Stimulated activated naive B cell treated with anti-CD40 and anti-IgM and Interleukin-4, amounts not matched to agents 10 μg/mL and 1 μg/mL and 100 μg/mL, for 72 hours (primary cell): ENCODE data around the gene CA11.

ENCODE experiments used
- ATAC-seq, 2 donors: fragments of 150-1000 bp; cut with Tn5 transposase; replicated peaks; 2 replicates each; pipeline ENCODE4 v1.10.0; 2021; ENCODE audit warnings: moderate library complexity in 1 of 2
- DNase-seq: peaks from one replicate; pipeline ENCODE4 v3.0.0; 2021
- H3K27ac Mint-ChIP-seq: one replicate; pipeline ENCODE4 v1.8.0; 2022; ENCODE audit warnings: mild to moderate bottlenecking, mixed read lengths
- H3K27me3 Mint-ChIP-seq, 2 donors: one replicate each; pipeline ENCODE4 v1.8.0; 2022; ENCODE audit warnings: mixed read lengths in 2 of 2
- H3K36me3 Mint-ChIP-seq, 2 donors: one replicate each; pipeline ENCODE4 v1.8.0; 2022; ENCODE audit warnings: mixed read lengths in 2 of 2, mild to moderate bottlenecking in 1 of 2
- H3K4me1 Mint-ChIP-seq, 2 donors: one replicate each; pipeline ENCODE4 v1.8.0; 2022; ENCODE audit warnings: mixed read lengths in 2 of 2, mild to moderate bottlenecking in 1 of 2
- H3K4me3 Mint-ChIP-seq, 2 donors: one replicate each; pipeline ENCODE4 v1.8.0; 2022; ENCODE audit warnings: mild to moderate bottlenecking in 2 of 2, mixed read lengths in 2 of 2, moderate library complexity in 1 of 2
- H3K9me3 Mint-ChIP-seq, 2 donors: one replicate each; pipeline ENCODE4 v1.8.0; 2022; ENCODE audit warnings: mixed read lengths in 2 of 2, mild to moderate bottlenecking in 1 of 2

The CA11 gene

GRCh38 chr19:48613024-48613851, 32.7 kb downstream of the CA11 start:
- Mint-ChIP-seq H3K9me3 (no peaks in the 10 kb centered on the region), H3K27ac (peak overlapping the region; percentile 92)
- ATAC-seq, result peak in 1 of 2 donors; percentile 2

GRCh38 chr19:48611872-48612271, 34.1 kb downstream of the CA11 start:
- H3K27ac Mint-ChIP-seq, result no peak overlapping the region
- peaks cover 31 to 34% of the 10 kb centered on the region in 2 donors for H3K4me1 Mint-ChIP-seq
- no peak overlapping the region for H3K4me3 Mint-ChIP-seq
- DNase-seq, result no peak
- H3K36me3 Mint-ChIP-seq, result peaks cover 33 to 44% of the 10 kb centered on the region in 2 donors
- ATAC-seq, result no peak
- H3K9me3 Mint-ChIP-seq, result no peaks in the 10 kb centered on the region
- no peaks in the 10 kb centered on the region for H3K27me3 Mint-ChIP-seq

More at GRCh38 chr19:48613024-48613851, 32.7 kb downstream of the CA11 start:
- H3K4me3 Mint-ChIP-seq, result peak overlapping the region in 1 of 2 donors; percentile 39
- DNase-seq, result no peak
- H3K27me3 Mint-ChIP-seq, result no peaks in the 10 kb centered on the region
- H3K36me3 Mint-ChIP-seq, result peaks cover 45 to 58% of the 10 kb centered on the region in 2 donors
- H3K4me1 Mint-ChIP-seq, result peaks cover 35 to 41% of the 10 kb centered on the region in 2 donors

GRCh38 chr19:48609571-48610108, 36.3 kb downstream of the CA11 start:
- no peak overlapping the region for H3K4me3 Mint-ChIP-seq
- peaks cover 13 to 21% of the 10 kb centered on the region in 2 donors for H3K4me1 Mint-ChIP-seq
- no peaks in the 10 kb centered on the region for H3K9me3 Mint-ChIP-seq
- no peaks in the 10 kb centered on the region for H3K27me3 Mint-ChIP-seq
- DNase-seq, result no peak
- ATAC-seq, result no peak
- H3K27ac Mint-ChIP-seq, result no peak overlapping the region
- H3K36me3 Mint-ChIP-seq, result peaks cover 13 to 24% of the 10 kb centered on the region in 2 donors

GRCh38 chr19:48608798-48609263, 37.2 kb downstream of the CA11 start:
- ATAC-seq (peak; percentile 89 to 94), DNase-seq (peak; percentile 60)
- Mint-ChIP-seq H3K4me1 (peaks cover 13 to 15% of the 10 kb centered on the region in 2 donors), H3K36me3 (peaks cover 7 to 16% of the 10 kb centered on the region in 2 donors), H3K4me3 (peak overlapping the region; percentile 47 to 48), H3K27me3 (no peaks in the 10 kb centered on the region), H3K27ac (peak overlapping the region; percentile 88), H3K9me3 (no peaks in the 10 kb centered on the region)

- no peaks in the 10 kb centered on the region for H3K9me3 Mint-ChIP-seq
Observed at GRCh38 chr19:48607359-48607755, 38.6 kb downstream of the CA11 start.

GRCh38 chr19:48606463-48607358, 39.3 kb downstream of the CA11 start, which contains the start of gene SPACA4:
Gene SPACA4, plus strand, starts transcription at chr19:48606742. Its CDS starts 237 bp downstream, at chr19:48606979.
- H3K27ac Mint-ChIP-seq, result peak within 1 kb of the TSS; percentile 59
- ATAC-seq, result no peak
- DNase-seq, result no peak
- H3K36me3 Mint-ChIP-seq, result peaks cover 0 to 6% of the 10 kb centered on the region in 2 donors
- peaks cover 10 to 13% of the 10 kb centered on the region in 2 donors for H3K4me1 Mint-ChIP-seq
- no peaks in the 10 kb centered on the region for H3K27me3 Mint-ChIP-seq
- H3K9me3 Mint-ChIP-seq, result no peaks in the 10 kb centered on the region
- H3K4me3 Mint-ChIP-seq, result no peak within 1 kb of the TSS

More at GRCh38 chr19:48607359-48607755, 38.6 kb downstream of the CA11 start:
- ATAC-seq, result no peak
- no peak for DNase-seq
- Mint-ChIP-seq H3K4me3 (no peak overlapping the region), H3K27ac (no peak overlapping the region), H3K27me3 (no peaks in the 10 kb centered on the region), H3K36me3 (peaks cover 4 to 11% of the 10 kb centered on the region in 2 donors), H3K4me1 (peaks cover 11 to 13% of the 10 kb centered on the region in 2 donors)

- H3K27me3 Mint-ChIP-seq, result peaks cover under 1 to 1% of the 10 kb centered on the region in 2 donors
- H3K36me3 Mint-ChIP-seq, result no peaks in the 10 kb centered on the region
- H3K4me1 Mint-ChIP-seq, result peaks cover 4 to 5% of the 10 kb centered on the region in 2 donors
- no peak overlapping the region for H3K27ac Mint-ChIP-seq
- ATAC-seq (no peak), DNase-seq (no peak)
- H3K9me3 Mint-ChIP-seq, result no peaks in the 10 kb centered on the region
- H3K4me3 Mint-ChIP-seq, result no peak overlapping the region
Observed at GRCh38 chr19:48603850-48604249, 42.1 kb downstream of the CA11 start.

- ATAC-seq (no peak), DNase-seq (no peak)
- Mint-ChIP-seq H3K4me3 (no peak overlapping the region), H3K36me3 (no peaks in the 10 kb centered on the region), H3K27me3 (peaks cover 5% of the 10 kb centered on the region in 2 donors), H3K4me1 (peaks cover 0 to under 1% of the 10 kb centered on the region in 2 donors), H3K9me3 (no peaks in the 10 kb centered on the region), H3K27ac (no peak overlapping the region)
Observed at GRCh38 chr19:48603449-48603848, 42.5 kb downstream of the CA11 start.

- no peak for DNase-seq
- Mint-ChIP-seq H3K4me3 (no peak overlapping the region), H3K4me1 (no peaks in the 10 kb centered on the region), H3K27ac (no peak overlapping the region), H3K36me3 (no peaks in the 10 kb centered on the region), H3K27me3 (peaks cover 5 to 8% of the 10 kb centered on the region in 2 donors), H3K9me3 (no peaks in the 10 kb centered on the region)
- ATAC-seq, result no peak
Observed at GRCh38 chr19:48603001-48603400, 43.0 kb downstream of the CA11 start.

- Mint-ChIP-seq H3K36me3 (no peaks in the 10 kb centered on the region), H3K27me3 (peaks cover 5 to 13% of the 10 kb centered on the region in 2 donors), H3K27ac (no peak overlapping the region), H3K4me3 (no peak overlapping the region), H3K4me1 (no peaks in the 10 kb centered on the region), H3K9me3 (no peaks in the 10 kb centered on the region)
- no peak for ATAC-seq
- DNase-seq, result no peak
Observed at GRCh38 chr19:48600679-48601417, 45.1 kb downstream of the CA11 start.

- DNase-seq (no peak), ATAC-seq (no peak)
- Mint-ChIP-seq H3K36me3 (no peaks in the 10 kb centered on the region), H3K4me1 (no peaks in the 10 kb centered on the region), H3K4me3 (no peak overlapping the region), H3K27me3 (peaks cover 5 to 19% of the 10 kb centered on the region in 2 donors), H3K27ac (no peak overlapping the region), H3K9me3 (no peaks in the 10 kb centered on the region)
Observed at GRCh38 chr19:48598996-48599700, 46.8 kb downstream of the CA11 start.

GRCh38 chr19:48596679-48597465, 49.1 kb downstream of the CA11 start:
- no peak for DNase-seq
- Mint-ChIP-seq H3K27ac (no peak overlapping the region), H3K4me1 (no peaks in the 10 kb centered on the region), H3K36me3 (no peaks in the 10 kb centered on the region), H3K4me3 (no peak overlapping the region), H3K27me3 (peaks cover 5 to 19% of the 10 kb centered on the region in 2 donors), H3K9me3 (no peaks in the 10 kb centered on the region)
- peak; percentile 33 to 73 for ATAC-seq
